Glutamatergic neuron (in vitro differentiated cells): ENCODE data around the gene ARHGAP32. TPM values are rescaled to one million over a fixed set of nuclear protein-coding genes. Genes with fewer than 3 reads are reported as not detected.
A peak's percentile ranks its signal among the peaks of the same experiment; 100 is the strongest.

Experiments used
- DNase-seq: peaks from one replicate; pipeline ENCODE4 v3.0.0; 2022
- H3K27ac Mint-ChIP-seq: one replicate; pipeline ENCODE4 v1.8.0; 2020; ENCODE audit warnings: mild to moderate bottlenecking, mixed read lengths, inconsistent platforms; ENCODE audit not compliant: unreplicated experiment
- H3K27me3 Mint-ChIP-seq: one replicate; pipeline ENCODE4 v1.8.0; 2020; ENCODE audit warnings: mild to moderate bottlenecking, moderate library complexity, mixed read lengths, inconsistent platforms; ENCODE audit not compliant: unreplicated experiment
- H3K36me3 Mint-ChIP-seq: one replicate; pipeline ENCODE4 v1.8.0; 2020; ENCODE audit warnings: mild to moderate bottlenecking, mixed read lengths, inconsistent platforms; ENCODE audit not compliant: unreplicated experiment
- H3K4me1 Mint-ChIP-seq: one replicate; pipeline ENCODE4 v1.8.0; 2020; ENCODE audit warnings: mild to moderate bottlenecking, low read depth, mixed read lengths, inconsistent platforms; ENCODE audit not compliant: unreplicated experiment
- H3K4me3 Mint-ChIP-seq: one replicate; pipeline ENCODE4 v1.8.0; 2020; ENCODE audit warnings: mild to moderate bottlenecking, mixed read lengths, inconsistent platforms; ENCODE audit not compliant: unreplicated experiment
- H3K9me3 Mint-ChIP-seq: one replicate; pipeline ENCODE4 v1.8.0; 2020; ENCODE audit warnings: mild to moderate bottlenecking, moderate library complexity, mixed read lengths, inconsistent platforms; ENCODE audit not compliant: unreplicated experiment
- total RNA-seq: library from RNA; stranded (reverse); fragmentation: NEBNext Ultra II Directional; extraction: Animal tissue kit (Norgen Biotek cat#: 25700); gene quantifications from one replicate; pipeline ENCODE4 v1.2.1, GENCODE V29; 2021; ENCODE audit not compliant: unreplicated experiment
- TF ChIP-seq, protein P1 (sequence below): fragments of 200-600 bp; sonication (generic); IDR thresholded peaks from one replicate; pipeline ENCODE4 v1.5.0; 2021; ENCODE audit not compliant: partially characterized antibody, unreplicated experiment

The ARHGAP32 gene
- total RNA-seq, 1 donor from 2014 or later: 45.3 TPM

DNA sequence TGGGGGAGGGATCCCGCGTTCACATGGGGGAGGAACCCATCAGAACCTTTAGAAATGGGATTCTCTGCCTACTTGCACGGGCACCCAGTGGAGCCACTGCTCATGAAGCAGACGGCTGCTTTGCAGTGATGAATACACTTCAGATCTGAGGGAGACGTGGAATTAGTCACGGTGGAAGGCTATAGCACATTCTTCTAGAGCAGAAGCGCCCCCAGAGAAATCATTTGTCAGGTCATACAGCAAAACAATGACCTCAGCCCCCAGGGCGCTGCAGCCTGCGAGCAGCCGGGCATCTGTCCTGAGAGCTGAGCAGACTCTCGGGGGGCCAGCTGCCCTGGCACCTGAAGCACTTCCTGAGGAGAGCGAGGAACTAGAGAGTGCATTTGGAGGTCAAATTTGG is 262.1 kb downstream of the ARHGAP32 start:
- H3K27ac Mint-ChIP-seq: no peak overlapping the region
- H3K27me3 Mint-ChIP-seq: peaks cover 16% of the 10 kb centered on the region
- TF ChIP-seq, protein P1, sequence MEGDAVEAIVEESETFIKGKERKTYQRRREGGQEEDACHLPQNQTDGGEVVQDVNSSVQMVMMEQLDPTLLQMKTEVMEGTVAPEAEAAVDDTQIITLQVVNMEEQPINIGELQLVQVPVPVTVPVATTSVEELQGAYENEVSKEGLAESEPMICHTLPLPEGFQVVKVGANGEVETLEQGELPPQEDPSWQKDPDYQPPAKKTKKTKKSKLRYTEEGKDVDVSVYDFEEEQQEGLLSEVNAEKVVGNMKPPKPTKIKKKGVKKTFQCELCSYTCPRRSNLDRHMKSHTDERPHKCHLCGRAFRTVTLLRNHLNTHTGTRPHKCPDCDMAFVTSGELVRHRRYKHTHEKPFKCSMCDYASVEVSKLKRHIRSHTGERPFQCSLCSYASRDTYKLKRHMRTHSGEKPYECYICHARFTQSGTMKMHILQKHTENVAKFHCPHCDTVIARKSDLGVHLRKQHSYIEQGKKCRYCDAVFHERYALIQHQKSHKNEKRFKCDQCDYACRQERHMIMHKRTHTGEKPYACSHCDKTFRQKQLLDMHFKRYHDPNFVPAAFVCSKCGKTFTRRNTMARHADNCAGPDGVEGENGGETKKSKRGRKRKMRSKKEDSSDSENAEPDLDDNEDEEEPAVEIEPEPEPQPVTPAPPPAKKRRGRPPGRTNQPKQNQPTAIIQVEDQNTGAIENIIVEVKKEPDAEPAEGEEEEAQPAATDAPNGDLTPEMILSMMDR: no peak
- H3K4me3 Mint-ChIP-seq: no peak overlapping the region
- peaks cover 6% of the 10 kb centered on the region for H3K9me3 Mint-ChIP-seq
- no peaks in the 10 kb centered on the region for H3K36me3 Mint-ChIP-seq
- peaks cover 45% of the 10 kb centered on the region for H3K4me1 Mint-ChIP-seq
- peak; percentile 76 for DNase-seq

DNA sequence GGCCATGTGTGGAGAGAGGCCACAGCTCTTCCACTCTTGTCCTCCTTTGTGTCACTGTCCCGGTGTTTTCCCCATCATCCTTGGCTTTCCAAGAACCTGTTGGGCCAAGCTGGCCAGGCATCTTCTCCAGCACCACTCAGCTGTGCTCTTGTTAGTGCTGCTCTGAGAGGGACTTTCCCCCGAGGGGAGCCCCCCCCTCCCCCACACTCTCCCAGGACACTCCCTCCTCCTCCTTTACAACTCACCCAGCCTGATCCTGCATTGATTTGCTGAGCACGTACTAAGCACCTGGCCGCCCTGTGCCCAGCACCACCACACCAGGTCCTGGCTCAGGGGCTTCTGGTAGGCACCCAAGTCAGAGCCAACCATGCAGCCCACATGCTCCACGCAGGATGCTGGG is 262.7 kb downstream of the ARHGAP32 start:
- H3K4me1 Mint-ChIP-seq: peaks cover 48% of the 10 kb centered on the region
- DNase-seq: no peak
- no peaks in the 10 kb centered on the region for H3K36me3 Mint-ChIP-seq
- H3K4me3 Mint-ChIP-seq: peak overlapping the region; percentile 8
- peaks cover 5% of the 10 kb centered on the region for H3K9me3 Mint-ChIP-seq
- peaks cover 14% of the 10 kb centered on the region for H3K27me3 Mint-ChIP-seq
- H3K27ac Mint-ChIP-seq: peak overlapping the region; percentile 24
- TF ChIP-seq, protein P1: no peak

DNA sequence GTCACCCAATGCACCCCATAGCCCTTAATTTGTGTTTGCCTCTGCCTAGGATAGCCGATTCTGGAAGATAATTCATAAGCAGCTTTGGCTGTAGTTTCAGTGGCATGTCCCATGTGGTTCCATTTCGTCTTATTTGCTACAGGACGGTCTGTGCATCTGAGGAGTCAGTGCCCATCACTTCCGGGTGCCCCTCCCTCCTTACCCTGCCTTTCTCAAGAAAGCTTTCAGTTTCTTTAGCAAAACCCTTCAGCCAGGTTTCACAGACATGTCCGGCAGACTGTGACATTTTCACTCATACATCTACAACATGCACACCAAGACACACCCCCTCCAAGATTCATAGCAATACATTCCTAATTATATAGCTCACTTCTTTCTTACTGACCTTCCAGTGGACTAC is 263.7 kb downstream of the ARHGAP32 start:
- peaks cover 5% of the 10 kb centered on the region for H3K9me3 Mint-ChIP-seq
- peaks cover 16% of the 10 kb centered on the region for H3K27me3 Mint-ChIP-seq
- no peak for DNase-seq
- TF ChIP-seq, protein P1: no peak
- peaks cover 55% of the 10 kb centered on the region for H3K4me1 Mint-ChIP-seq
- H3K36me3 Mint-ChIP-seq: no peaks in the 10 kb centered on the region
- no peak overlapping the region for H3K27ac Mint-ChIP-seq
- H3K4me3 Mint-ChIP-seq: no peak overlapping the region

DNA sequence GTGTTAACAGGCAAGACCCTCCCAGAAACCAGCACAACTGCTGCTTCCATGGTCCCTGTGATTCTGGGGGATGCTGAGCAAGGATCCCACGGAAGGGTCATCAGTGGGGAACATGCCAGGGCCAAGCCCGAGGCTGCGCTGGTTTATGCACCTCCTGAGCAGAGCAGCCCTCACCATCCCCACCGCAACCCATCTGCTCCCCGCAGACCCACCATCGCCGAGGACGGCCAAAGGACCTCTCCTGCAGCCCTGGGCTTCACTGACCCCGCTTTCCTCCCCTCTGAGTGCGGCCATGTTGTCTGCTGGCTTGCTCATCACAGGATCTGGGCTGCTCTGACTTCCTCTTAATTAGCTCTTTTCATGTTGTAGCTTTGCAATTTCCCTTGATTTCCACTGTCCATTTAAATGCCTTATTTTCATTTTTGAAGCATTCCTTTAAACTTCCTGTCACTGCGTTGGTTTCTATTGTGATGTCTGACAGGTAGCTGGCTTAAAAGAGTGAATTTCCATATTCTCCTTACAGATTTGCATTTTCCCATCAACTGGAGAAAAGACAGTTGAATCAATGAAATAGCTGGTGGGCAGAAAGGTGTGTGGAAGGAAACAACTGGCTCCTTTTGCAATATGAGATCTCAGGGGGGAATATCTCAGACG is 264.3 kb downstream of the ARHGAP32 start:
- H3K4me1 Mint-ChIP-seq: peaks cover 53% of the 10 kb centered on the region
- no peaks in the 10 kb centered on the region for H3K36me3 Mint-ChIP-seq
- peaks cover 16% of the 10 kb centered on the region for H3K27me3 Mint-ChIP-seq
- peaks cover 5% of the 10 kb centered on the region for H3K9me3 Mint-ChIP-seq
- DNase-seq: no peak
- no peak overlapping the region for H3K4me3 Mint-ChIP-seq
- TF ChIP-seq, protein P1: no peak
- no peak overlapping the region for H3K27ac Mint-ChIP-seq

DNA sequence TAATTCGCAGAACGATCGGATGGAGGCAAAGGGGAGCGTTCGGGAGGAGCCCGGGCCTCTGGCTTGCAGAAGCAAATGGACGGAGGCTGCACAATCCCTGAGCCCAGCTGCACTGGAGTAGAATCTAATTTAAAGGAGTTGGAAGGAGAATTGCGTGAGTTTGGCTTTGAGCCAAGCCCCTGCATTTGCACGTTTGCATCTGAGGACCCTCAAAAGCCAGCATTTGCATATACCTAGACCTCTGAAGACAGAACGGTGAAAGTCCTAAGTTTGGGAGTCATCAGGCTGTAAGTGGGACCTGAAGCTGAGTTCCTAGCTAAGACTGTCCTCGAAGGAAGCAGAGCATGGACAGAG is 265.0 kb downstream of the ARHGAP32 start:
- Mint-ChIP-seq H3K4me3 (no peak overlapping the region), H3K4me1 (peaks cover 50% of the 10 kb centered on the region), H3K36me3 (no peaks in the 10 kb centered on the region), H3K27me3 (peaks cover 16% of the 10 kb centered on the region), H3K27ac (no peak overlapping the region), H3K9me3 (peaks cover 5% of the 10 kb centered on the region)
- TF ChIP-seq, protein P1: no peak
- no peak for DNase-seq
